Hepatocyte (in vitro differentiated cells): Measurements from ENCODE around the gene TAX1BP1.

Experiments used
- CTCF ChIP-seq: fragments of 200-600 bp; sonication (generic); IDR thresholded peaks from 2 replicates; pipeline ENCODE4 v1.5.1; 2016; ENCODE audit warnings: antibody characterized with exemption, mild to moderate bottlenecking; ENCODE audit not compliant: poor library complexity
- EZH2 ChIP-seq: fragments of 200-600 bp; sonication (generic); IDR thresholded peaks from 2 replicates; pipeline ENCODE4 v1.6.1; 2016; ENCODE audit warnings: antibody characterized with exemption, mild to moderate bottlenecking, borderline replicate concordance
- EZH2phosphoT487 ChIP-seq: fragments of 200-600 bp; sonication (generic); IDR thresholded peaks from one replicate; pipeline ENCODE4 v1.6.1; 2018; ENCODE audit warnings: antibody characterized with exemption, mild to moderate bottlenecking, low read depth, moderate library complexity; ENCODE audit not compliant: unreplicated experiment, severe bottlenecking

GRCh38 chr7:27825891-27826290, 85.9 kb downstream of the TAX1BP1 start:
- no peak for TF ChIP-seq CTCF
- TF ChIP-seq EZH2phosphoT487: no peak
- no peak for TF ChIP-seq EZH2
